H9 (cell line): ENCODE measurements around the gene MZF1. TPM values are rescaled to one million over a fixed set of nuclear protein-coding genes. Genes with fewer than 3 reads are reported as not detected.

Source experiments
- DNase-seq: peaks from one replicate; pipeline ENCODE4 v3.0.0-alpha.2; 2017
- H2AFZ ChIP-seq: one replicate; pipeline ENCODE4 v1.6.1; 2013; ENCODE audit warnings: mild to moderate bottlenecking, low read length, control low read depth, moderate library complexity
- H2AK5ac ChIP-seq: 2 replicates; pipeline ENCODE4 v1.6.1; 2013; ENCODE audit warnings: low read length, control low read depth, mixed read lengths; ENCODE audit not compliant: insufficient read length
- H2BK120ac ChIP-seq: one replicate; pipeline ENCODE4 v1.6.1; 2013; ENCODE audit warnings: low read depth, mild to moderate bottlenecking, low read length, control low read depth, inconsistent platforms; ENCODE audit not compliant: poor library complexity, severe bottlenecking
- H2BK12ac ChIP-seq: 2 replicates; pipeline ENCODE4 v1.6.1; 2013; ENCODE audit warnings: low read length, control low read depth, mixed read lengths, low read depth; ENCODE audit not compliant: insufficient read length
- H2BK15ac ChIP-seq: 2 replicates; pipeline ENCODE4 v1.6.1; 2013; ENCODE audit warnings: low read depth, low read length, control low read depth
- H2BK20ac ChIP-seq: one replicate; pipeline ENCODE4 v1.6.1; 2013; ENCODE audit warnings: low read depth, mild to moderate bottlenecking, low read length, control low read depth, inconsistent platforms; ENCODE audit not compliant: poor library complexity, severe bottlenecking
- H2BK5ac ChIP-seq: 2 replicates; pipeline ENCODE4 v1.6.1; 2013; ENCODE audit warnings: low read length, control low read depth, mixed read lengths; ENCODE audit not compliant: insufficient read length
- H3K14ac ChIP-seq: 2 replicates; pipeline ENCODE4 v1.6.1; 2013; ENCODE audit warnings: low read length, control low read depth; ENCODE audit not compliant: insufficient read depth
- H3K18ac ChIP-seq: 2 replicates; pipeline ENCODE4 v1.6.1; 2013; ENCODE audit warnings: low read depth, mild to moderate bottlenecking, mixed read lengths, low read length, control low read depth; ENCODE audit not compliant: insufficient read length
- H3K23ac ChIP-seq: 2 replicates; pipeline ENCODE4 v1.6.1; 2013; ENCODE audit warnings: low read length, control low read depth, mixed read lengths, low read depth; ENCODE audit not compliant: insufficient read length
- H3K23me2 ChIP-seq: 2 replicates; pipeline ENCODE4 v1.6.1; 2013; ENCODE audit warnings: low read depth, mild to moderate bottlenecking, mixed read lengths, low read length, control low read depth; ENCODE audit not compliant: insufficient read length, poor library complexity, severe bottlenecking
- H3K27ac ChIP-seq: 2 replicates; pipeline ENCODE4 v1.5.1; 2013; ENCODE audit warnings: low read length, control low read depth, mixed read lengths, low read depth; ENCODE audit not compliant: insufficient read length
- H3K27me3 ChIP-seq: 2 replicates; pipeline ENCODE4 v1.6.1; 2013; ENCODE audit warnings: low read length, control low read depth, inconsistent platforms; ENCODE audit not compliant: insufficient read depth
- H3K4ac ChIP-seq: 2 replicates; pipeline ENCODE4 v1.6.1; 2013; ENCODE audit warnings: low read depth, mild to moderate bottlenecking, control low read depth, inconsistent platforms, low read length, moderate library complexity
- H3K4me1 ChIP-seq: 2 replicates; pipeline ENCODE4 v1.6.1; 2013; ENCODE audit warnings: low read length, control low read depth, inconsistent platforms; ENCODE audit not compliant: insufficient read depth
- H3K4me2 ChIP-seq: 2 replicates; pipeline ENCODE4 v1.6.1; 2013; ENCODE audit warnings: low read length, control low read depth, mixed read lengths; ENCODE audit not compliant: insufficient read length, insufficient read depth
- H3K56ac ChIP-seq: 2 replicates; pipeline ENCODE4 v1.6.1; 2013; ENCODE audit warnings: low read depth, mild to moderate bottlenecking, mixed read lengths, low read length, control low read depth; ENCODE audit not compliant: insufficient read length
- H3K79me1 ChIP-seq: 2 replicates; pipeline ENCODE4 v1.6.1; 2013; ENCODE audit warnings: low read depth, mild to moderate bottlenecking, moderate library complexity, low read length, control low read depth, inconsistent platforms; ENCODE audit not compliant: insufficient read depth, poor library complexity, severe bottlenecking
- H3K79me2 ChIP-seq: 2 replicates; pipeline ENCODE4 v1.6.1; 2013; ENCODE audit warnings: low read length, control low read depth, inconsistent platforms; ENCODE audit not compliant: insufficient read depth
- H3K9ac ChIP-seq: 2 replicates; pipeline ENCODE4 v1.6.1; 2013; ENCODE audit warnings: low read length, control low read depth, mixed read lengths; ENCODE audit not compliant: insufficient read length; ENCODE audit errors: extremely low read depth
- H3K9me3 ChIP-seq: one replicate; pipeline ENCODE4 v1.6.1; 2013; ENCODE audit warnings: low read depth, low read length, inconsistent platforms; ENCODE audit not compliant: control insufficient read depth
- H3T11ph ChIP-seq: one replicate; pipeline ENCODE4 v1.6.1; 2013; ENCODE audit warnings: mild to moderate bottlenecking, low read length, control low read depth, inconsistent platforms
- H4K20me1 ChIP-seq: one replicate; pipeline ENCODE4 v1.6.1; 2013; ENCODE audit not compliant: control insufficient read depth, insufficient read length, insufficient read depth
- H4K5ac ChIP-seq: 2 replicates; pipeline ENCODE4 v1.6.1; 2013; ENCODE audit warnings: low read depth, mild to moderate bottlenecking, mixed read lengths, low read length, control low read depth; ENCODE audit not compliant: insufficient read length
- H4K8ac ChIP-seq: replicated peaks from 2 replicates; pipeline ENCODE4 v1.6.1; 2013; ENCODE audit warnings: low read length, control low read depth, mixed read lengths, low read depth; ENCODE audit not compliant: insufficient read length
- H4K91ac ChIP-seq: 2 replicates; pipeline ENCODE4 v1.6.1; 2013; ENCODE audit warnings: low read depth, mild to moderate bottlenecking, moderate library complexity, mixed read lengths, low read length, control low read depth; ENCODE audit not compliant: insufficient read length
- H3K27ac Mint-ChIP-seq, 3 experiments: 2 replicates in 2 of 3; 3 replicates in 1 of 3; pipeline ENCODE4 v1.8.0; 2020 to 2021; ENCODE audit warnings: mixed read lengths in 3 of 3, mild to moderate bottlenecking in 1 of 3, moderate library complexity in 1 of 3
- H3K27me3 Mint-ChIP-seq: 2 replicates; pipeline ENCODE4 v1.8.0; 2021; ENCODE audit warnings: low read depth, mild to moderate bottlenecking, moderate library complexity, mixed read lengths
- H3K36me3 Mint-ChIP-seq, 3 experiments: 2 replicates in 2 of 3; 3 replicates in 1 of 3; pipeline ENCODE4 v1.8.0; 2020 to 2021; ENCODE audit warnings: low read depth in 3 of 3, mixed read lengths in 3 of 3; ENCODE audit not compliant: insufficient read depth in 1 of 3
- H3K4me1 Mint-ChIP-seq, 2 experiments: 2 replicates each; pipeline ENCODE4 v1.8.0; 2020; ENCODE audit warnings: mixed read lengths in 2 of 2
- H3K4me3 Mint-ChIP-seq, 2 experiments: 2 replicates in 1 of 2; 3 replicates in 1 of 2; pipeline ENCODE4 v1.8.0; 2020 to 2021; ENCODE audit warnings: mild to moderate bottlenecking in 2 of 2, mixed read lengths in 2 of 2, moderate library complexity in 1 of 2
- H3K9me3 Mint-ChIP-seq, 2 experiments: 2 replicates in 1 of 2; 3 replicates in 1 of 2; pipeline ENCODE4 v1.8.0; 2020; ENCODE audit warnings: mild to moderate bottlenecking in 2 of 2, mixed read lengths in 2 of 2, moderate library complexity in 1 of 2
- CTCF ChIP-seq: fragments of 200-600 bp; sonication (generic); conservative IDR thresholded peaks from 3 replicates; pipeline ENCODE4 v1.8.0; 2021; ENCODE audit warnings: antibody characterized with exemption, mild to moderate bottlenecking
- WGBS: extraction: QIAGEN DNeasy Blood & Tissue Kit; methylation state at CpG from one replicate; pipeline ENCODE4 v1.1.7; 2013; ENCODE audit warnings: missing lambda C conversion rate, low lambda C conversion rate, mixed read lengths; ENCODE audit not compliant: insufficient read length; ENCODE audit errors: extremely low coverage; 5-methylcytosine and 5-hydroxymethylcytosine counted together
- total RNA-seq: library from RNA; stranded (reverse); gene quantifications from 2 replicates; pipeline ENCODE4 v1.2.1, GENCODE V29; 2021

The MZF1 gene
- total RNA-seq, 1 experiment from 2014 or later = 23.6 TPM

GRCh38 chr19:58586133-58586765 lies 13.1 kb upstream of the MZF1 start:
- no peak overlapping the region for H2BK15ac ChIP-seq
- no peak overlapping the region for H2BK12ac ChIP-seq
- H3K27me3 ChIP-seq = no peaks in the 10 kb centered on the region
- no peak for DNase-seq
- no peaks in the 10 kb centered on the region for H4K20me1 ChIP-seq
- H4K91ac ChIP-seq = no peak overlapping the region
- no peaks in the 10 kb centered on the region for H3K79me1 ChIP-seq
- no peak overlapping the region for H2AK5ac ChIP-seq
- no peaks in the 10 kb centered on the region for H3K4me1 ChIP-seq
- no peak overlapping the region for H4K5ac ChIP-seq
- no peak for TF ChIP-seq CTCF
- H4K8ac ChIP-seq = no peak overlapping the region
- no peak overlapping the region for H3K56ac ChIP-seq
- Mint-ChIP-seq H3K27me3 (no peaks in the 10 kb centered on the region), H3K36me3 (peaks cover 12 to 18% (median 13%) of the 10 kb centered on the region in 3 experiments), H3K27ac (no peak overlapping the region), H3K4me1 (peaks cover 2 to 3% of the 10 kb centered on the region in 2 experiments), H3K9me3 (no peaks in the 10 kb centered on the region), H3K4me3 (no peak overlapping the region)
- no CpG with 5 or more reads among the region's 4 CpGs for WGBS
- no peak overlapping the region for H3K18ac ChIP-seq
- H3K14ac ChIP-seq = no peak overlapping the region
- no peak overlapping the region for H2BK5ac ChIP-seq
- H3K4ac ChIP-seq = no peak overlapping the region
- H3K4me2 ChIP-seq = no peak overlapping the region
- H3K23me2 ChIP-seq = no peaks in the 10 kb centered on the region
- no peak overlapping the region for H3T11ph ChIP-seq
- no peak overlapping the region for H2BK120ac ChIP-seq
- H3K9ac ChIP-seq = no peak overlapping the region
- no peak overlapping the region for H2AFZ ChIP-seq
- H3K27ac ChIP-seq = no peak overlapping the region
- no peaks in the 10 kb centered on the region for H3K9me3 ChIP-seq
- H2BK20ac ChIP-seq = no peak overlapping the region
- H3K23ac ChIP-seq = no peak overlapping the region
- H3K79me2 ChIP-seq = no peaks in the 10 kb centered on the region
